HuH-7.5 (cell line): ENCODE measurements around the gene JAKMIP1.

ENCODE experiments used
- DNase-seq: peaks from one replicate; pipeline ENCODE4 v3.0.0; 2011; ENCODE audit warnings: low spot score

JAKMIP1 gene

GRCh38 chr4:6180841-6181631 is 19.3 kb downstream of the JAKMIP1 start:
- no peak for DNase-seq

GRCh38 chr4:6179362-6179761 is 21.0 kb downstream of the JAKMIP1 start:
- DNase-seq = no peak

- DNase-seq = no peak
These were observed 21.6 kb downstream of the JAKMIP1 start for GRCh38 chr4:6178757-6179156.

GRCh38 chr4:6177587-6178197 is 22.7 kb downstream of the JAKMIP1 start:
- DNase-seq = no peak

- DNase-seq = no peak
These were observed 24.9 kb downstream of the JAKMIP1 start for GRCh38 chr4:6175426-6175825.

- no peak for DNase-seq
These were observed 27.5 kb downstream of the JAKMIP1 start for GRCh38 chr4:6172927-6173200.

- no peak for DNase-seq
These were observed 28.0 kb downstream of the JAKMIP1 start for GRCh38 chr4:6172093-6172926.

GRCh38 chr4:6169239-6169638 is 31.1 kb downstream of the JAKMIP1 start:
- DNase-seq = no peak

- DNase-seq = no peak
These were observed 34.6 kb downstream of the JAKMIP1 start for GRCh38 chr4:6165766-6166165.

GRCh38 chr4:6162885-6163284 is 37.5 kb downstream of the JAKMIP1 start:
- no peak for DNase-seq

GRCh38 chr4:6161921-6162464 is 38.4 kb downstream of the JAKMIP1 start:
- DNase-seq = no peak

GRCh38 chr4:6160536-6160935 is 39.8 kb downstream of the JAKMIP1 start:
- DNase-seq = no peak

GRCh38 chr4:6157926-6158325 is 42.4 kb downstream of the JAKMIP1 start:
- DNase-seq = no peak

- DNase-seq = no peak
These were observed 44.2 kb downstream of the JAKMIP1 start for GRCh38 chr4:6155996-6156750.

GRCh38 chr4:6154875-6155274 is 45.5 kb downstream of the JAKMIP1 start:
- DNase-seq = no peak

GRCh38 chr4:6153874-6154273 is 46.5 kb downstream of the JAKMIP1 start:
- DNase-seq = no peak

- no peak for DNase-seq
These were observed 47.3 kb downstream of the JAKMIP1 start for GRCh38 chr4:6152869-6153705.

GRCh38 chr4:6150046-6150735 is 50.2 kb downstream of the JAKMIP1 start:
- DNase-seq = no peak

- no peak for DNase-seq
These were observed 51.7 kb downstream of the JAKMIP1 start for GRCh38 chr4:6148506-6149205.

GRCh38 chr4:6147441-6147840 is 52.9 kb downstream of the JAKMIP1 start:
- DNase-seq = no peak
